ENCODE results near the gene KCNA3.

The KCNA3 gene

GRCh38 chr1:110643879-110644472, 30.8 kb downstream of the KCNA3 start:
- TF ChIP-seq CTCF (IDR thresholded peaks at IDR 0.05; ENCODE audit: borderline replicate concordance, insufficient read depth, low read depth, low read length) = no peak
- no peak overlapping the region for H3K4me3 ChIP-seq (ENCODE audit: low read depth, low read length)

- H3K4me3 ChIP-seq (ENCODE audit: low read depth, low read length) = no peak overlapping the region
- no peak for TF ChIP-seq CTCF (IDR thresholded peaks at IDR 0.05; ENCODE audit: borderline replicate concordance, insufficient read depth, low read depth, low read length)
Observed at GRCh38 chr1:110639724-110640386, 34.9 kb downstream of the KCNA3 start.

GRCh38 chr1:110638556-110638955, 36.2 kb downstream of the KCNA3 start:
- no peak for TF ChIP-seq CTCF (IDR thresholded peaks at IDR 0.05; ENCODE audit: borderline replicate concordance, insufficient read depth, low read depth, low read length)
- H3K4me3 ChIP-seq (ENCODE audit: low read depth, low read length) = no peak overlapping the region

GRCh38 chr1:110638058-110638457, 36.7 kb downstream of the KCNA3 start:
- 0 out of 2 replicates have a peak, but pooled peaks have one; percentile 4 for TF ChIP-seq CTCF (IDR thresholded peaks at IDR 0.05; ENCODE audit: borderline replicate concordance, insufficient read depth, low read depth, low read length)
- H3K4me3 ChIP-seq (ENCODE audit: low read depth, low read length) = no peak overlapping the region

- no peak overlapping the region for H3K4me3 ChIP-seq (ENCODE audit: low read depth, low read length)
- TF ChIP-seq CTCF (IDR thresholded peaks at IDR 0.05; ENCODE audit: borderline replicate concordance, insufficient read depth, low read depth, low read length) = no peak
Observed at GRCh38 chr1:110637475-110637874, 37.3 kb downstream of the KCNA3 start.

GRCh38 chr1:110636149-110636935, 38.4 kb downstream of the KCNA3 start:
- TF ChIP-seq CTCF (IDR thresholded peaks at IDR 0.05; ENCODE audit: borderline replicate concordance, insufficient read depth, low read depth, low read length) = no peak
- no peak overlapping the region for H3K4me3 ChIP-seq (ENCODE audit: low read depth, low read length)

Data from GM12875 (cell line).